Amniotic epithelial cell (primary cell): ENCODE results near the gene TBXT.

Experiments used
- DNase-seq: peaks from one replicate; pipeline ENCODE4 v3.0.0-alpha.2; 2010; ENCODE audit warnings: low read depth

TBXT gene

GRCh38 chr6:166112580-166112979, 55.1 kb downstream of the TBXT start:
- DNase-seq, result peak; percentile 92

- no peak for DNase-seq
Observed at GRCh38 chr6:166109608-166110007, 58.0 kb downstream of the TBXT start.
